GM18873 (cell line): ENCODE measurements around the gene DSC3.
"Not testable (repeated sequence)": the region's sequence is repeated elsewhere in the genome, so short reads cannot be mapped to it uniquely, and the experiment has no call there.

Source experiments
- ATAC-seq: cut with Tn5 transposase; IDR thresholded peaks from one replicate; pipeline ENCODE4 v1.9.1; 2021; ENCODE audit warnings: mild to moderate bottlenecking, moderate library complexity, moderate number of reproducible peaks; ENCODE audit not compliant: unreplicated experiment, low FRiP score

Gene DSC3

GRCh38 chr18:31042084-31042405 is 497 bp downstream of the DSC3 start:
- no peak for ATAC-seq

GRCh38 chr18:31041271-31042083 is 1.1 kb downstream of the DSC3 start:
- no peak for ATAC-seq

GRCh38 chr18:31040686-31041270 is 1.8 kb downstream of the DSC3 start:
- no peak for ATAC-seq

GRCh38 chr18:31039426-31039825 is 3.1 kb downstream of the DSC3 start:
- no peak for ATAC-seq

GRCh38 chr18:31037686-31038085 is 4.9 kb downstream of the DSC3 start:
- ATAC-seq = not testable (repeated sequence)

GRCh38 chr18:31034541-31034940 is 8.0 kb downstream of the DSC3 start:
- no peak for ATAC-seq

- ATAC-seq = no peak
Observed at GRCh38 chr18:31030574-31031278, 11.8 kb downstream of the DSC3 start.

GRCh38 chr18:31015715-31016434 is 26.7 kb downstream of the DSC3 start:
- ATAC-seq = no peak

GRCh38 chr18:31011455-31011854 is 31.1 kb downstream of the DSC3 start:
- not testable (repeated sequence) for ATAC-seq

GRCh38 chr18:31010601-31011000 is 31.9 kb downstream of the DSC3 start:
- ATAC-seq = no peak

- no peak for ATAC-seq
Observed at GRCh38 chr18:30999887-31000628, 42.5 kb downstream of the DSC3 start.

GRCh38 chr18:30999186-30999585 is 43.4 kb downstream of the DSC3 start:
- ATAC-seq = no peak

GRCh38 chr18:30997223-30997622 is 45.3 kb downstream of the DSC3 start:
- ATAC-seq = no peak

- no peak for ATAC-seq
Observed at GRCh38 chr18:30992231-30992630, 50.3 kb downstream of the DSC3 start.

GRCh38 chr18:30991397-30991796 is 51.1 kb downstream of the DSC3 start:
- no peak for ATAC-seq

GRCh38 chr18:30989141-30989540 is 53.4 kb downstream of the DSC3 start:
- no peak for ATAC-seq

GRCh38 chr18:30988440-30988839 is 54.1 kb downstream of the DSC3 start:
- ATAC-seq = no peak

GRCh38 chr18:30987467-30988241 is 54.9 kb downstream of the DSC3 start:
- no peak for ATAC-seq

- no peak for ATAC-seq
Observed at GRCh38 chr18:30985753-30986152, 56.8 kb downstream of the DSC3 start.
